Endometrial microvascular endothelial cells (primary cell): ENCODE data around the gene HJURP. TPM values are rescaled to one million over a fixed set of nuclear protein-coding genes. Genes with fewer than 3 reads are reported as not detected.

ENCODE experiments used
- in situ Hi-C: cut with HindIII; loops from 2 replicates; pipeline ENCODE4 v1.10.0; 2017; ENCODE audit warnings: low sequenced_read_pairs, low pct_unique_long_range_greater_than_20kb; ENCODE audit errors: inconsistent ontology term
- total RNA-seq: library from RNA; depleted of rRNA; stranded (reverse); fragments of >200 nt; gene quantifications from one replicate; pipeline ENCODE4 v1.2.3, GENCODE V29; 2015; ENCODE audit errors: inconsistent ontology term

HJURP gene
- total RNA-seq, 1 donor from 2014 or later = 69.5 TPM

DNA sequence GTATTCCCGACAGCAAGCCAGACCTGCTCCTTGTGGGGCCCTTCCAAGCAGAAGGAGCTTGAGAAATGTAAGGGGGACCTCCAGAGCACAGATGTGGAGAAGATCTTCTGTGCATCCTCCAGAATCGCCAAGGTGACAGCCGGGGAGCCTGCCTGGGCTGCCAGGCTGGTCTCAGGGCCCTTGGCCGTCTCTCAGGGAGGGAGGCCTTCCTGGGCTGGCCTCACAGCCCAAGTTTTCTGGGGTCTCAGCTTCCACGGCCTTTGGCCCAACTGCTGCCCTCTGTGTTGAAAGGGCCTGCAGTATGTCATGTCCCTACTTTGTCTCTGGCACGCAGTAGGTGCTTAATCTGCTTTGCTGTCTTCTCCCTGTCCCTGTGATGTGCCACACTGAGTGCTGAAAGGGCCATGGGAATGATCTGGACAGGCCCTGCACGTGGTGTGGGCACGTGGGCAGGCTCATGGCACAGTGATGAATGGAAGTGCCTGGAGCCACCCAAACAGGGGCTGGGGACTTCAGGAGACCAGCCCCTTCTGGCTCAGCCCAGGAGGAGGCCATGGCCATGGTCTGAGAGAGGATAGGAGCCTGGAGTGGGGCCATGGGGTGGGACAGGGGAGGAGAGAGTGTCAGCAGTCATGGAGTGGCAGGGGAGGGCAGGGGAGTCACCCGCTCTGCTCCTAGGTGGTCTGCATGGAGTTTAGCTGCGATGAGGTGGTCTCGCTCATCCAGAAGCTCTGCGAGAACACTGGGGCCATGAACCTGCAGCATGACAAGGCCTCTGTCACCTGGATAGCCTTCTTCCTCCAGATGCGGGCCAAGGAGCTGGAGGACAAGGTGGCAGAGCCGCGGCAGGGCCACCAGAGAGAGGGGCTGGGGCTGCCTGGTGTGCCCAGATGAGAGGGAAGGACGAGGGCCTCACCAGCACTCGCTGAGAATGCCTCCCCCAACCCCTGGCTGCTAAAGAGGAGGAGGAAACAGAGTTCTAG lies 35.4 kb downstream of the HJURP start:
- in situ Hi-C loops = no loop called here

DNA sequence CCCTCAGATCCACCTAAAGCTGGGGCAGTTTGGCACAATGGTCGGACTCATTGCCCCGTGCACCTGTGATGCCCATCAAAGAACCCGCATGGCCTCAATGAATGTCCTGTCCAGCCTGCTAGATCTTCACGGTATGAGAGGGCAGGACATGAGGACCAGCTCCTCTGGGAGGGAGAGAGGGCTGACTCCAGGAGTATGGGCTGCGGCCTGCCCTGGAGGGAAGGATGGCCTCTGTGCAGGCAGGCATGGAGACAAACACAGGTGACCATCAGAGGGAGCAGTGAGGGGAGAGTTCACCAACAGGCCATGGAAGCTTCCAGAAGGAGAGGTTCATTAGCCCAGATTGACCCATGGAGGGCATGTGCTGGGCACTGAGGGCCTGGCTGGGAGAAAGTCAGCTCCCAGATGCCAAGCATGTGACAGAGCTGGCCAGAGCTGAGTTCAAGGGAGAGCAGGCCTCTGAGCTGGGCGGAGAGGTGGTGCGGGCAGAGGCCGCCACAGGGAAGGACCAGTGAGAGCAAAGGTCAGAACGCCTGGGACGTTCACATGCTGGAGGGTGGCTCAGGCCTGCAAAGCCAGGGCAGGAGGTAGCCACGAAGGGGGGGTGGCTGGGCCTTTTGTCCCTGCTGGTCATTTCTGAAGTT lies 36.2 kb downstream of the HJURP start:
- in situ Hi-C loops = no loop called here

DNA sequence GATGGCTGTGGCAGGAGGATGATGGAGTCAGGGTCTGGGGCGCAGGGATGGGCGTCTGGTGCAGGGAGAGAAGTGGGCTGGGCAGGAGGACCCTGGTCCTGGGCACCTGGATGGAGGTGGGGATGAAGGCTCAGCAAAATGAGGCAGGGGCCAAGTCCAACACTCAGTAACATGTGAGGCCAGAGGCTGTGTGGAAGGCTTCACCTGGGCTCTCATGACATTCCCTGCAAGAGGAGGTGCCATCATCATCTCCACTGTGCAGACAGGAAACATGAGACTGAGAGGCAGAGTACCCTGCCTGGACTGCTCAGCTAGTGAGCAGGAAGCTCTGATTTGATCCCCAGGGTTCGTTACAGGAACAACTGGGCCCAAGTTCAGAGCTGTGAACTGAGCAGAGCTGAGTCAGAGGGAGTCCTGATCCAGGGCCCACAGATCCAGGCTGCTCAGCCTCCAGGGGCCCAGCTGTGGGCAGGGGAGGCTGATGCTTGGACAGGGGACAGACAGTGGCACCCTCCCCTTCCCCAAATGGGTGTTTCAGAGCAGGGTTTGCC lies 36.9 kb downstream of the HJURP start:
- in situ Hi-C loops = no loop called here

DNA sequence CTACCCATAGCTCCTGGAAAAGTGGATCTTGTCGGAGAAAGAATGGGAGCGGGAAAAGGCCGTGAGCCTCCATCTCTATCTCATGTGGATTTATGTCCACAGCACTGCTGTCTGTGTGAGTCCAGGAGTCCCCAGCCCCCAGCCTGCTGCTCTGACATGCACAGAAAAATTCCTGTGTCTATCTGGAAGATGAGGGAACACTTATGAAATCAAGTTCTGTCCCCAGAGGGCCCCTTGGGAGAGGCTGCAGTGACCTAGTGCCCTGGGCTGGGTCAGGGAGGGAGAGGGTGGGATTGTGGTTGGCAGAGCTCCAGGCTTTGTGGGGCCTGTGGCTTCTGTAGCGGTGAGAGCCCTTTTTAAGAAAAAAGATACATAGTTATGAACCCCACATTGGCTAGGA lies 37.6 kb downstream of the HJURP start:
- in situ Hi-C loops = no loop called here

DNA sequence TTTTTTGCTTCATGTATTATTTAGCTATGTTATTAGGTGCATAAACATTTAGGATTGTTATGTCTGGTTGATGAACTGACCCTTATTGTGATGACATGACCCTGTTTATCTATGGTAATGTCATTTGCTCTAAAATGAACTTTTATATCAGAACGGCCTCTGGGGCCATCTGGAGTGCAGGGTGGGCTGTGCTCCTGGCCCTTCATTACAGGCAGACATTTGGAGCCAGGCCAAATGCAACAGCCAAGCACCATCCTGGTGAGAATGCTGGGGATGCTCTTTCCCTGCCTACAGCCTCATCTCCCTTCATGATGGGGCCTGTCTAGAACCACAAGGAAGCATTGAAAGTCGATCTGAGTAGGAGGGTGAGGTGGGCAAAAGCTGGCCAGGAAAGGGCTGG lies 38.0 kb downstream of the HJURP start:
- in situ Hi-C loops = no loop called here

DNA sequence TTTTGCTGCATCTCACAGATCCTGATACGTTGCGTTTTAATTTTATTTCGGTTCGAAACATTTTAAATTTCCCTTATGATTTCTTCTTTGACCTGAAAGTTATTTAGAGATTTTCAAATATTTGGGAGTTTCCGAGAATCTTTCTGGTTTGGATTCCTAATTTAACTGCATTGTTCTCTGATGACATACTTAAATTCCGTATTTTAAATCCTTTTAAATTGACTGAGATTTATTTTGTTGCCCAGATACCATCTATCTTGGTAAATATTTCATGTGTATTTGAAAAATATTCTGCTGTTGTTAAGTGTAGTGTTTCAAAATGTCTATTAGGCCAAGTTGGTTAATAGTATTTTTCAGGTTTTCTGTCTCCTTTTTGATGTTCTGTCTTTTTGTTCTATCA lies 38.5 kb downstream of the HJURP start:
- in situ Hi-C loops = no loop called here

DNA sequence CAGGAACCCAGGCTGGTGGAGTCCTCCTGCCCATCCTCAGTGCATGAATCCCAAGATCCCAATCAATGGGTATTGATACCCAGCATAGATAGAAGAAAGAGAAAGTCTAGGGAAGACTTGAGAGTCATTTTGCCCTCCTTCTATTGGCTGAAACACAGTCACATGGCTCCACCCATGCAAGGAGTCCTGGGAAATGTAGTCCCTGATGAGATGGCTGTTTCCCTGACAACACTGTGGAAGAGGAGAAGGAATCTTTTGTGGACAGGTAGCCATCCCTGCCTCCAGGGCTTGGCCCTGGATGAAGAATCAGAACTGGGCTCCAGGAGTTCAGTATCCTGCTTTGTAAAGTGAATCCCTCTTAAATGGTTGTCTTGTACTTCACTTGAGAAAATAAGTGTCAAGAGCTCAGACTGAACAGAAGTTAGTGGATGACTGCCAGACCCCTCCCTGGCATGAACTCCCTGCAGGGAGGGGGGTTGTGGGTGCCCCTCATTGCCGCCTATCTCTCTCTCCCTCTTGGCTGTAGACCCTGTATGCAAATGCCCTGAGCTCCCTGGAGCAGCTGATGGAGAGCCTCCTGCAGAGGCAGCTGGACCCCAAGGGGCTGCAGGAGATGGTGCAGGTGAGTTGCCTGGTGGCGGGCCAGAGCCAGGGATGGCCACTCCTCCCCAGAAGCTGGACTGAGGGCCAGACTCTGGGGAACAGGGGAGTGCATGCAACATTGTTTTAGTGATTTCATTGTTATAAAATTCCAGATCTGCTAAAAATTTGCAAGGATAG lies 40.1 kb downstream of the HJURP start:
- in situ Hi-C loops = no loop called here

- in situ Hi-C loops = no loop called here
These were observed 40.9 kb downstream of the HJURP start for GRCh38 chr2:233813236-233814055.

DNA sequence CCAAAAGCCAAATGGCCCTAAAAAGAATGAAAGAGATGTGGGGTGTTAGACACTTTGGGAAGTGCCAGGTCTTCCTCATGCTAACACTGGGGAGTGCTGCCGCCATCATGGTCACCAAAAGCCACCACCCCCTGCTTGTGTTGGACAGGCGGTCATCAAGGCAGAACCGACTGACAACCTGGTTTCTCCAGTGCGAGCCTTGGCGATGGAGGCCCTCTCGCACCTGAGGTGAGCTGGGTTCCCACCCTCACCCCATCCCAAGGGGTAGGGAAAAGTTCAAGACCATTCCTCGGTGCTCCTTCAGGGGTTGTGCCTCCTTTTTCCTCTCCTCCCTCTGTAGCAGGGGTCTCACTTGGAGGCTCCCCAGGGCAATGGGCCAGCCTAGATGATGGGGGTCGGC lies 42.6 kb downstream of the HJURP start:
- in situ Hi-C loops = no loop called here

- in situ Hi-C loops = no loop called here
These were observed 43.2 kb downstream of the HJURP start for GRCh38 chr2:233811087-233811486.

GRCh38 chr2:233810385-233810784 lies 44.0 kb downstream of the HJURP start:
- in situ Hi-C loops = no loop called here

DNA sequence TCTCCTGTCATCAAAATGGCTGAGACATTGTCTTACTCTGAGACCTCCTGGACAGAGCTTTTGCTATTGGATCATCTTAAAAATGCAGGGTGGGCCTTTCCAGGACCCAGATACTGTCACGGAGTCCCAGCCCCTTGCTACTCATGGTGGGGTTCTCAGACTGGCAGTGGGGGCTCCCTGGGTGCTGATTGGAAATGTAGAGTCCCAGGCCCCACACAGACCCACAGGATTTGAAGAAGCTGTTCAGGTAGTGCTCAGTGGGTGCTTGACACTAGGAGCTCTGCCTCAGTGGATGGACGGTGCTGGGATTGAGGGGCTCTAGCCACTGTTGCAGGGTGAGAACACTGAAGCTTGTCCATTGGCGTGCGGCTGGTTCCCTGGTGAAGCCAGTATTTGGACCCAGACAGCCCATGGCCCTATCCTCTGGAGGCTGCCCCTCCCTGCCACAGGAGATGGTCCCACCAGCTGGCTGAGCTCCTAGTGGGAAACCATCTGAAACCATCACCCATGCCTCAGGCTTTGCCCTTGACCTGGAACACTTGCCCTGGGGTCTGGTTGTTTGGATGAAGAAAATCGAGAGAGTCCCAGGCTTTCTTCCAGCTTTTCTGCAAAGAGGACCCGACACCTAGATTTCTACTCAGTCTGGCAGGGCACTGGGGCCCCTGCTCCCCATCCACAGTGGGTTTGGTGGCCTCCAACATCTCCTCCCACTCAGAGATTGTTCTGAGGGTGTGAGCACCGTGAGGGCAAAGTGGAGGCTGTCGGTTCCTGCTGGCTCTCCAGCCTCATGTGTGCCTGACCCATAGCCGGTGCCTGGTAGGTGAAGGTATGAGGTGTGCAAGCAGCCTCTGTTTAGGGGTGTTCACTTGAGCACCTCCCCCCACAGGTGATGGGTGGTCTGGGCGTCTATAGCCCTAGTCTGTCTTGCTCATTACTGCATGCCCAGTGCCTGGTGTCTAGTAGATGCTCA lies 46.1 kb downstream of the HJURP start:
- in situ Hi-C loops = no loop called here

DNA sequence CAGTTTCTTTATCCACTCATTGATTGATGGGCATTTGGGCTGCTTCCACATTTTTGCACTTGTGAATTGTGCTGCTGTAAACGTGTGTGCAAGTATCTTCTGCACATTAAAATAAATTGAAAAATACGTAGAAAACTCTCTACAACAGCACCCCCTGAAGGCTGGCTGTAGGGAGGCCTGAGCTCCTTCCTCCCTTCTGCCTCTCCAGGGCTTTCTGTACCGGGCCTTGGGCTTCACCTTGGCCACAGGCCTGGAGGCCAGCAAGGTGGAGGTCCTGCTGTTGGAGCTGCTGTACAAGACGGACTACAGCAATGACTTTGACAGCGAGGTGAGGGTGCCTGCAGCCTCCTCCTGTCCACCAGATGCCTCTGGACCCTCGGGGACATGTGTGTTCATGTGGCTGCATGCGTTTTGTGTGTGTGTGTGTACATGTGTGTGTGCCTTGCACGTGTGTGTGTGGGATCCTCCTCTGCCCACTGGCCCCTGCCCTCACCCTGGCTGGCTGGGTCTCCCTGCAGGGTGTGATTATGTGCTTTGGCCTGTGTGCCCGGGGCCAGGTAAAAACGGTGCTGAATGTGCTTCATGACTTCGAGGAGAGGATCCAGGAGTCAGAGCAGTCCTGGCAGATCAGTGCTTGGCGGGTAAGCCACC lies 47.0 kb downstream of the HJURP start:
- in situ Hi-C loops = no loop called here

DNA sequence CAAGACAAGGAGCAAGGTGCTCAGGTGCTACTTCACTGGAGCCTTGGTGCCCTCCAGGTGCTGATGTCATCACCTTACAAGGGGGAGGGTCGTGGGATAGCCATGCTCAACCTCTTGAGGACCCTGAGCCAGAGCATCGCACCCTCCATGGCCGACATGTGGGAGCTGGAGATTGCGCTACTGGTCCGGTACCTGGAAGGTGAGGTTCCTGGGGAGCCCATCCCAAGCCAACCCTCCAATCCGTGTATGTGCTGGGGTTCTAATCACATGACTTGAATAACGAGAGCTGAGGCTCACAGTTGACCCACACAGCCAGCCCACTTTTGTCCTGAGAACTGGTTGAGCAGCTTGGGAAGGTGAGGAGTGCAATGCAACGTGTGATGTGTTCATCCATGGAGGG lies 50.3 kb downstream of the HJURP start:
- in situ Hi-C loops = no loop called here

- in situ Hi-C loops = no loop called here
These were observed 50.9 kb downstream of the HJURP start for GRCh38 chr2:233803292-233803911.

DNA sequence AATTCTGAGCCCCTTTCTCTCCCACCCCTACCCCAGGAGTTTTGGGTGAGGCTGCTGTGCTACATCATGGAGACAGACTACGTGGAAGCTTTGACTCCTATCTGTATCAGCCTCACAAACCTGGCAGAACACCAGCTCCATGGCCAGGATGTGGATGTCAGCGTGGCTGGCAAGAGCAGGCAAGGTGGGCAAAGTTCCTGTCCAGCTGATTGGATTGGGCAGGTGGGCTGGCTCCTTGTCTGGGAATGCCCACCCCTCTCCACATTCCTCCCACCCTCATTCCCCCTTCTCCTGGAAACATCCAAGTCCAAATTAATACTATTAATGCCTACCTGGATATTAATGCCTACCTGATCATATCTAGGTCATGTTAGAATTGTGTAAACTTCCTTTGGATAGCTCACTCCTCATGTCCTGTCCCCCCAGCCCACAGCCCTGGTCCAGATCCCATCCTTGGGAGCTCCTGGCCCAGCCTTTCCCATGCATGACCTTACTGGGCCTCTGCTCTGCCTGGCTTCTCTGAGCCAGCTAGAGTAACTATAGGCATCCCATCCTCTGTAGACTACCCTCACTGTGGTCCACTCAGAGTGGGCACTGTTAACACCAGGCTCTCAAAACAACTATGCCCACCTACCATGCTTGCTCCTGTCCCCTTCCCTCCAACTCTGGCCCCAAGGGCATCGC lies 52.1 kb downstream of the HJURP start:
- in situ Hi-C loops = no loop called here
